NCI-H446 (cell line): ENCODE data around the gene PTGR1.
A peak's percentile ranks its signal among the peaks of the same experiment; 100 is the strongest.

Experiments
- DNase-seq, 2 experiments: peaks; one replicate each; lab custom pipeline; 2025; lab: John Stamatoyannopoulos, UW

The PTGR1 gene

GRCh38 chr9:111542497-111543254 lies 56.8 kb downstream of the PTGR1 start:
- DNase-seq = no peak

GRCh38 chr9:111533099-111533790 lies 66.2 kb downstream of the PTGR1 start:
- DNase-seq = no peak

DNA sequence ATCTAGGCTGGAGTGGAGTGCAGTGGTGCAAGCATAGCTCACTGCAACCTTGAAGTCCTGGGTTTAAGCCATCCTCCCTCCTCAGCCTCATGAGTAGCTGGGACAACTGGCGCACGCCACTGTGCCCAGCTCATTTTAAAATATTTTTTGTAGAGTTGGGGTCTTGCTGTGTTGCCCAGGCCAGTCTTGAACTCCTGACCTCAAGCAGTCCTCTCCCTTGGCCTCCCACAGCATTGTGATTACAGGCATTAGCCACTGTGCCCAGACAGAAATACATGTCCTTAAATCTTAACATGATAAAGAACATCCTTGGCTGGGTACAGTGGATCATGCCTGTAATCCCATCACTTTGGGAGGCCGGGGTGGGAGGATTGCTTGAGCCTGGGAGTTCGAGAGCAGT lies 67.7 kb downstream of the PTGR1 start:
- no peak for DNase-seq

- no peak for DNase-seq
Observed at GRCh38 chr9:111529787-111530186, 69.7 kb downstream of the PTGR1 start.

GRCh38 chr9:111527347-111527746 lies 72.1 kb downstream of the PTGR1 start:
- DNase-seq = no peak

- DNase-seq = peak in 1 of 2 experiments; percentile 86
Observed at GRCh38 chr9:111525056-111525977, 74.1 kb downstream of the PTGR1 start, which contains the start of gene ZNF483. Gene ZNF483 (plus strand): TSS chr9:111525179. CDS start chr9:111527396, 2,217 bp downstream.

- DNase-seq = no peak
Observed at GRCh38 chr9:111524731-111525055, 74.8 kb downstream of the PTGR1 start.

GRCh38 chr9:111516061-111516465 lies 83.4 kb downstream of the PTGR1 start:
- DNase-seq = peak in 1 of 2 experiments; percentile 0

- no peak for DNase-seq
Observed at GRCh38 chr9:111514967-111515366, 84.5 kb downstream of the PTGR1 start.
